ENCODE results near the gene PTH1R.

PTH1R gene

GRCh38 chr3:46914849-46915248 is 37.3 kb downstream of the PTH1R start:
- H3K4me3 ChIP-seq (ENCODE audit: low read depth, low read length) = no peak overlapping the region
- TF ChIP-seq, protein P1, sequence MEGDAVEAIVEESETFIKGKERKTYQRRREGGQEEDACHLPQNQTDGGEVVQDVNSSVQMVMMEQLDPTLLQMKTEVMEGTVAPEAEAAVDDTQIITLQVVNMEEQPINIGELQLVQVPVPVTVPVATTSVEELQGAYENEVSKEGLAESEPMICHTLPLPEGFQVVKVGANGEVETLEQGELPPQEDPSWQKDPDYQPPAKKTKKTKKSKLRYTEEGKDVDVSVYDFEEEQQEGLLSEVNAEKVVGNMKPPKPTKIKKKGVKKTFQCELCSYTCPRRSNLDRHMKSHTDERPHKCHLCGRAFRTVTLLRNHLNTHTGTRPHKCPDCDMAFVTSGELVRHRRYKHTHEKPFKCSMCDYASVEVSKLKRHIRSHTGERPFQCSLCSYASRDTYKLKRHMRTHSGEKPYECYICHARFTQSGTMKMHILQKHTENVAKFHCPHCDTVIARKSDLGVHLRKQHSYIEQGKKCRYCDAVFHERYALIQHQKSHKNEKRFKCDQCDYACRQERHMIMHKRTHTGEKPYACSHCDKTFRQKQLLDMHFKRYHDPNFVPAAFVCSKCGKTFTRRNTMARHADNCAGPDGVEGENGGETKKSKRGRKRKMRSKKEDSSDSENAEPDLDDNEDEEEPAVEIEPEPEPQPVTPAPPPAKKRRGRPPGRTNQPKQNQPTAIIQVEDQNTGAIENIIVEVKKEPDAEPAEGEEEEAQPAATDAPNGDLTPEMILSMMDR (IDR thresholded peaks at IDR 0.05; ENCODE audit: low read depth, low read length, missing control alignments) = no peak
- DNase-seq (ENCODE audit: low read depth) = no peak

DNA sequence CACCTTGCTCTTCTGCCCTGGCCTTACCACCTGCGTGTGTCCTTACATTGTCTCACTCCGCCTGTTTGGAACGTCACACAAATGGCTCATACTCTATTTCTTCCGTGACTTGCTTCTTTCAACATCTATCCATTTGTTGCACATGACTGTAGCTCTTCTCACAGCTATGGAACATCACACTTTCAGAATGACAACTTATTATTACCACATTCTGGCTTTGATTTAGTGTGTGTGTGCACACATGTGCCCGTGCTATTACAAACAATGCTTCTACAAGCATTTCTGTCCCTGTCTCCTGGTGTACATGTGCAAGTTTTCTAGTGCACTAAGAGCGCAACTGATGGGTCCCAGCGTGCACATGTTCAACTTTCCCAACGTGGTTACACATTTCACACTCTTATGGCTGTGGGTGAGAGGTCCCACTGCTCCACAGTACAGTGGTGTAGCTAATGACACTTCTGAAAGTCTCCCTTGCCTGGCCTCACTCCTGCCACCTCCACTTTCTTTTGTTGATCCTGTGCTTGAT is 37.8 kb downstream of the PTH1R start:
- no peak for DNase-seq (ENCODE audit: low read depth)
- TF ChIP-seq, protein P1 (IDR thresholded peaks at IDR 0.05; ENCODE audit: low read depth, low read length, missing control alignments) = no peak
- no peak overlapping the region for H3K4me3 ChIP-seq (ENCODE audit: low read depth, low read length)

DNA sequence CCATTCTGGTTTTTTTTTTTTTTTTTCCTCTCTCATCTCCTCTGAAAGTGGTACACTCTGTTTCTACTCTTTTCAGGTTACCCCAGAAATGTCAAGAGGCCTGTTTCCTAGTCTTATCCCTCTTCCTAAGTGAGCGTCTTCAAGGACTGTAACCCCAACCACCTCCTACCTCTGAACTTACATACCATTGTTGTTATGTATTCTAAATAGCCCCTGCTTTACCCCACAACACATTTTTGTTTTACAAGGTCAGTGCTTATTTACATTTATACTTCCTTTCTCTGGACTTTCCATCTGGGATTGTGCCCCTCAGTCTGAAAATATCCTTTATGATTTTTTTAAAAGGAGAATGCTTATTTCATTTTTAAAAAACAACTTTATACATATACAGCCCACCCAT is 38.8 kb downstream of the PTH1R start:
- no peak overlapping the region for H3K4me3 ChIP-seq (ENCODE audit: low read depth, low read length)
- TF ChIP-seq, protein P1 (IDR thresholded peaks at IDR 0.05; ENCODE audit: low read depth, low read length, missing control alignments) = no peak

DNA sequence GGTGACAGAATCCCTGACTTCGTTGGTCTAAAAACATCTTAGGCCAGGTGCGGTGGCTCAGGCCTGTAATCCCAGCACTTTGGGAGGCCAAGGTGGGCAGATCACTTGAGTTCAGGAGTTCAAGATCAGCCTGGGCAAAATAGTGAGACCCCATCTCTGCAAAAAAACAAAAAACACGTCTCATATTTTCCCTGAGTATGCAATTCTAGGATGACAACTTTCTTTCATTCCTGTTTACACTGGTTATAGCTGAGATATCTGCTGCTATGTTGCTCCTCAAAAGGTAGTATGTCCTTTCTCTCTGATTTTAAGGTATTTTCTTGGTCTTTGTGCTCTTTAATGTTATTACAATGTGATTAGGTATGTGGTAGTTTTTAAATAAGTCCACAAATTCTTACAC is 39.3 kb downstream of the PTH1R start:
- DNase-seq (ENCODE audit: low read depth) = no peak
- TF ChIP-seq, protein P1 (IDR thresholded peaks at IDR 0.05; ENCODE audit: low read depth, low read length, missing control alignments) = no peak
- no peak overlapping the region for H3K4me3 ChIP-seq (ENCODE audit: low read depth, low read length)

More for the DNA sequence above, 38.8 kb downstream of the PTH1R start:
- DNase-seq (ENCODE audit: low read depth) = no peak

- H3K4me3 ChIP-seq (ENCODE audit: low read depth, low read length) = no peak overlapping the region
- no peak for DNase-seq (ENCODE audit: low read depth)
- TF ChIP-seq, protein P1 (IDR thresholded peaks at IDR 0.05; ENCODE audit: low read depth, low read length, missing control alignments) = no peak
Observed at GRCh38 chr3:46917257-46917656, 39.7 kb downstream of the PTH1R start.

DNA sequence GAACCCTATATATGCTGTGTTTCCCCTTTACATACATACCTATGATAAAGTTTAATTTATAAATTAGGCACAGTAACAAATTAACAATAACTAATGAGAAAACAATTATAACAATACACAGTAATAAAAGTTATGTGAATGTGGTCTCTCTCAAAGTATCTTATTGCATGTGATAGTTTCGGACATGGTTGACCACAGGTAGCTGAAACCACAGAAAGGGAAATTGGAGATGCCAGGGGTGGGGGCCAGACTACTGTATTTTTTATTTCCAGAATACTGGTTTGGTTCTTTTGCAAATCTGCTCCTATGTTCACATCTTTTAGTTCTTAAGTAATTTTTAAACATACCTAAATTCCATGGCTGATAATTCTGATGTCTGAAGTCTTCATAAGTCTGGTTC is 40.7 kb downstream of the PTH1R start:
- TF ChIP-seq, protein P1 (IDR thresholded peaks at IDR 0.05; ENCODE audit: low read depth, low read length, missing control alignments) = no peak
- no peak overlapping the region for H3K4me3 ChIP-seq (ENCODE audit: low read depth, low read length)
- no peak for DNase-seq (ENCODE audit: low read depth)

- DNase-seq (ENCODE audit: low read depth) = no peak
- no peak overlapping the region for H3K4me3 ChIP-seq (ENCODE audit: low read depth, low read length)
- TF ChIP-seq, protein P1 (IDR thresholded peaks at IDR 0.05; ENCODE audit: low read depth, low read length, missing control alignments) = no peak
Observed at GRCh38 chr3:46918634-46919033, 41.1 kb downstream of the PTH1R start.
